ENCODE results near the gene FECH.
"Not testable (repeated sequence)": the region's sequence is repeated elsewhere in the genome, so short reads cannot be mapped to it uniquely, and the experiment has no call there.

Gene FECH

GRCh38 chr18:57595347-57595746 is 8.8 kb upstream of the FECH start:
- CTCF ChIA-PET, result no interaction called here
- TF ChIP-seq, protein P1, sequence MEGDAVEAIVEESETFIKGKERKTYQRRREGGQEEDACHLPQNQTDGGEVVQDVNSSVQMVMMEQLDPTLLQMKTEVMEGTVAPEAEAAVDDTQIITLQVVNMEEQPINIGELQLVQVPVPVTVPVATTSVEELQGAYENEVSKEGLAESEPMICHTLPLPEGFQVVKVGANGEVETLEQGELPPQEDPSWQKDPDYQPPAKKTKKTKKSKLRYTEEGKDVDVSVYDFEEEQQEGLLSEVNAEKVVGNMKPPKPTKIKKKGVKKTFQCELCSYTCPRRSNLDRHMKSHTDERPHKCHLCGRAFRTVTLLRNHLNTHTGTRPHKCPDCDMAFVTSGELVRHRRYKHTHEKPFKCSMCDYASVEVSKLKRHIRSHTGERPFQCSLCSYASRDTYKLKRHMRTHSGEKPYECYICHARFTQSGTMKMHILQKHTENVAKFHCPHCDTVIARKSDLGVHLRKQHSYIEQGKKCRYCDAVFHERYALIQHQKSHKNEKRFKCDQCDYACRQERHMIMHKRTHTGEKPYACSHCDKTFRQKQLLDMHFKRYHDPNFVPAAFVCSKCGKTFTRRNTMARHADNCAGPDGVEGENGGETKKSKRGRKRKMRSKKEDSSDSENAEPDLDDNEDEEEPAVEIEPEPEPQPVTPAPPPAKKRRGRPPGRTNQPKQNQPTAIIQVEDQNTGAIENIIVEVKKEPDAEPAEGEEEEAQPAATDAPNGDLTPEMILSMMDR (conservative IDR thresholded peaks at IDR 0.05; ENCODE audit: low read depth), result no peak
- POLR2A ChIA-PET (ENCODE audit: low non-redundant PET), result no interaction called here
- H3K27ac ChIP-seq, result no peak overlapping the region
- no peak for DNase-seq (ENCODE audit: low spot score)

DNA sequence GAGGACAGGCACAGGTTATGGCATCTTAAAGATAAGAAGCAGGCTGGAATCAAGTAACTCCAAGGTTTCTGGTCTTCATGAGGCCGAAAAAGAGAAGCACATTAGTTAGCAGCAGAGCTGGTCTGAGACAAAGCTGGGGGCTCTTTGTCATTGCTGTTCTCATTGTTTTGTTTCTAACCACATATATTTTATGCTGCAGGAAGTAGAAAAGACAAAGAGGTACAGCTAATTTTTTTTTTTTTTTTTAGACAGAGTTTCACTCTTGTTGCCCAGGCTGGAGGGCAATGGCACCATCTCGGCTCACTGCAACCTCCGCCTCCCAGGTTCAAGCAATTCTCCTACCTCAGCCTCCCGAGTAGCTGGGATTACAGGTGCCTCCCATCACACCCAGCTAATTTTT is 6.2 kb upstream of the FECH start:
- POLR2A ChIA-PET (ENCODE audit: low non-redundant PET); CTCF ChIA-PET; DNase-seq (ENCODE audit: low spot score); H3K27ac ChIP-seq: not testable (repeated sequence)

DNA sequence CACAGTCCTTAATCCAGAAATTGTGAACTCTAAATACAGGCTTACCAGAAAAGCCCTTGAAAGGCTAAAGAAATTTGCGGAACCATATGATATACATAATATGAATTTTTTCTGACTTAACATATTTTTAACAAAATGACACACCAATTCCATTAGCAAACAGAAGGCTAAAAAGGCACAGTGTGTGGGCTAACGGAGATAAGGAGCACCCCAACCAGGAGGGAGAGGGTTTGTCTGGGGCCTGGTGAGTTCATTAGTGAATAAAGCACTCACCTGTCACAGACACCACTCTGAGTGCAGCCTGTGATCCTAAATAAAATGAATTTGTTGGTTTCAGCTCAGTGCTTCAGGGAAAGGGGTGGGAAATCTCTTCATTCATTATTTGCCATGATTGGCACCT is 2.7 kb upstream of the FECH start:
- CTCF ChIA-PET, result interaction anchor here (0.7 kb wide), 1 partner anchor 29 kb away, joined by 3 read pairs; no protein-coding TSS in a partner anchor
- TF ChIP-seq, protein P1 (conservative IDR thresholded peaks at IDR 0.05; ENCODE audit: low read depth), result no peak
- H3K27ac ChIP-seq, result no peak overlapping the region
- POLR2A ChIA-PET (ENCODE audit: low non-redundant PET), result no interaction called here
- DNase-seq (ENCODE audit: low spot score), result no peak

- H3K27ac ChIP-seq, result peak overlapping the region; percentile 89
- DNase-seq (ENCODE audit: low spot score), result no peak
- POLR2A ChIA-PET (ENCODE audit: low non-redundant PET), result no interaction called here
- CTCF ChIA-PET, result no interaction called here
- TF ChIP-seq, protein P1 (conservative IDR thresholded peaks at IDR 0.05; ENCODE audit: low read depth), result no peak
These were observed 678 bp upstream of the FECH start for GRCh38 chr18:57587098-57587661.

- DNase-seq (ENCODE audit: low spot score), result no peak
- peak overlapping the region; percentile 89 for H3K27ac ChIP-seq
- ChIA-PET POLR2A (ENCODE audit: low non-redundant PET) (no interaction called here), CTCF (interaction anchor here (1.5 kb wide), 1 partner anchor 24 kb away, joined by 3 read pairs; no protein-coding TSS in a partner anchor)
- TF ChIP-seq, protein P1 (conservative IDR thresholded peaks at IDR 0.05; ENCODE audit: low read depth), result no peak
These were observed 649 bp downstream of the FECH start for GRCh38 chr18:57585855-57586250.

GRCh38 chr18:57585421-57585820 is 1.1 kb downstream of the FECH start:
- no peak for DNase-seq (ENCODE audit: low spot score)
- TF ChIP-seq, protein P1 (conservative IDR thresholded peaks at IDR 0.05; ENCODE audit: low read depth), result no peak
- CTCF ChIA-PET, result interaction anchor here (1.5 kb wide), 1 partner anchor 24 kb away, joined by 3 read pairs; no protein-coding TSS in a partner anchor
- POLR2A ChIA-PET (ENCODE audit: low non-redundant PET), result no interaction called here
- peak overlapping the region; percentile 89 for H3K27ac ChIP-seq

- ChIA-PET CTCF (interaction anchor here (0.6 kb wide), 1 partner anchor 1556 kb away, joined by 3 read pairs; no protein-coding TSS in a partner anchor), POLR2A (ENCODE audit: low non-redundant PET) (no interaction called here)
- TF ChIP-seq, protein P1 (conservative IDR thresholded peaks at IDR 0.05; ENCODE audit: low read depth), result no peak
- H3K27ac ChIP-seq, result no peak overlapping the region
- no peak for DNase-seq (ENCODE audit: low spot score)
These were observed 2.1 kb downstream of the FECH start for GRCh38 chr18:57584444-57584843.

Measured in RWPE1 (cell line).